ENCODE results near the gene GOLGA8J.
A peak's percentile ranks its signal among the peaks of the same experiment; 100 is the strongest.
"Not testable (repeated sequence)": the region's sequence is repeated elsewhere in the genome, so short reads cannot be mapped to it uniquely, and the experiment has no call there.

GOLGA8J gene

GRCh38 chr15:30073915-30074314 is 8.8 kb upstream of the GOLGA8J start:
- no peak for DNase-seq

DNA sequence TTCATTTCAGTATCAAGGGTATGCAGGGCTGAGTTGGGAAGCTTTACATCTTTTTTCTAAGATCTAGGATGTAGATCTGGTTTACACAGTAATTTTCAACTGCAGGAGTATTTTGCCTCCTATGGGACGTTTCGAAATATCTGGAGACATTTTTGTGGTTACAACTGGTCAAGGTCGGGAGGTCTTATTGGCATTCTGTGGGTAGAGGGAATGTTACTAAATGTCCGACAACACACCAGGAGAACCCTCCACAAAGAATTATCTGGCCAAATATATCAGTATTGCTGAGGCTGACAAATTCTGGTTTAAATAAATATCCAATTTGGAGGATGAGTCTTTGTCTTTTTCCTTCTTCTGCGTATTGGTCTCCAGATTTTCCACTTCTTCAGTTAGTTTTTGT is 1.9 kb upstream of the GOLGA8J start:
- DNase-seq, result peak; percentile 76

- not testable (repeated sequence) for DNase-seq
Measured at GRCh38 chr15:30097827-30098226, 15.1 kb downstream of the GOLGA8J start.

GRCh38 chr15:30102890-30103289 is 20.1 kb downstream of the GOLGA8J start:
- not testable (repeated sequence) for DNase-seq

GRCh38 chr15:30103941-30104507 is 21.3 kb downstream of the GOLGA8J start:
- not testable (repeated sequence) for DNase-seq

GRCh38 chr15:30110591-30110990 is 27.8 kb downstream of the GOLGA8J start:
- not testable (repeated sequence) for DNase-seq

- peak; percentile 0 for DNase-seq
Measured at GRCh38 chr15:30130066-30130465, 47.3 kb downstream of the GOLGA8J start.

DNA sequence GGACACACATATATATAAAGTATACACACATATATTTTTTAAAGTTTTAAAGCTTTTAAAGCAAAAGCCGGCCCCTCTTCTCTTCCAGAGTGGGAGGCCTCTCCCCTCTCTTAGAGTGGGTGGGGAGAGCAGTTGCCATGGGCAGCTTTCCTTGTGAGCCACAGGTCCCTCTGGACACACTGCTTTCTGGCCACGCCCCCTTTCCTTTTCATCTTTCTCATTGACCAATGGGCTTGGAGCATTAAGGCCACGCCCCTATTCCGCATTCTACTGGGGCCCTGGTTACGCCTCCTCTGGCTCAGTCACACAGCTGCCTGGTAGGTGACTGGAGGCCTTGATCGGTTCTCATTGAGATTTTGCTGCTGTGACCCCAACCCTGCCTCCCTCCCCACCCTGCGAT is 52.0 kb downstream of the GOLGA8J start, which contains the start of gene GOLGA8T:
GOLGA8T (plus strand) TSS at position 301 of the 400 bp plus-strand sequence; CDS start at position 399, 98 bp downstream.
- not testable (repeated sequence) for DNase-seq
